SH-SY5Y (cell line): Measurements from ENCODE around the gene IDI1.

Experiments
- GATA2 ChIP-seq: IDR thresholded peaks from 2 replicates; pipeline ENCODE4 v1.6.1; 2011; ENCODE audit warnings: mild to moderate bottlenecking, low read depth, low read length
- GATA3 ChIP-seq: IDR thresholded peaks from 2 replicates; pipeline ENCODE4 v1.6.1; 2011; ENCODE audit warnings: low read depth, mild to moderate bottlenecking, low read length, moderate library complexity

GRCh38 chr10:1054684-1055083 lies 5.8 kb upstream of the IDI1 start:
- TF ChIP-seq GATA3 (no peak), GATA2 (no peak)
